ENCODE measurements around the gene SZRD1. TPM values are rescaled to one million over a fixed set of nuclear protein-coding genes. Genes with fewer than 3 reads are reported as not detected.
A peak's percentile ranks its signal among the peaks of the same experiment; 100 is the strongest.

SZRD1 gene, protein sequence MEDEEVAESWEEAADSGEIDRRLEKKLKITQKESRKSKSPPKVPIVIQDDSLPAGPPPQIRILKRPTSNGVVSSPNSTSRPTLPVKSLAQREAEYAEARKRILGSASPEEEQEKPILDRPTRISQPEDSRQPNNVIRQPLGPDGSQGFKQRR
- total RNA-seq = 10 to 100 TPM; 54.4 to 81.2 TPM

DNA sequence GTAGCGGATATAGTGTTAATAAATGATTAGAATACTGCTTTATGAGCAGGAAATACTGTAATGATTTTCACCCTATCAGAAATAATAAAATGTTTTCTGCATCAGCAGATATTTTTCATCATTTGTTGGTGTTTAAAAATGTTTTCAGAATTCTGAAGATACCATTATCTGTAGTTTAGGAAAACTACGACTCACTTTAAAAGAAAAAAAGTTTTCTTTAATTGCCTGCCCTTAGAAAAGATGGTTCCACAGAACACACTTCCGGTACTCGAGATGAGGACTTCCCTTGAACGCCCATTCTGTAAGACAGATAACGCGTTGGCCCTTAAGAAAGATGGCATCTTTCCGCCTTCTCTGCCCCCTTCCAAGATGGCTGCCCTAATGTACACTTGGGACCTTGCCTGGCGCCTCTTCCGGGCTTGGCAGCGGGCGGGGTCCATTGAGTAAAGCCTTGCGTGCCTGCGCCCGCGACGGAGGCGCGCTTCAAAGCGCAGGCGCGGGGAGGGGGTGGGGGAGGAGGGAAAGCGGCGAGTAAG is at the start of gene SZRD1:
SZRD1 (plus strand) TSS at position 521 of the 536 bp plus-strand sequence. CDS start 16 bp downstream, outside the sequence.
- peak; percentile 98 for DNase-seq (ENCODE audit: low spot score)
- H3K36me3 ChIP-seq = no peaks in the 10 kb centered on the region
- no peak for TF ChIP-seq CTCF (IDR thresholded peaks at IDR 0.05)
- no peaks in the 10 kb centered on the region for H3K9me3 ChIP-seq
- peak within 1 kb of the TSS; percentile 96 to 97 for H3K27ac ChIP-seq
- peaks cover 0 to 41% of the 10 kb centered on the region in 2 donors for H3K4me1 ChIP-seq
- H3K27me3 ChIP-seq = no peaks in the 10 kb centered on the region
- peak within 1 kb of the TSS; percentile 73 to 84 for H3K4me3 ChIP-seq

GRCh38 chr1:16318555-16318954 is 48.5 kb upstream of the SZRD1 start:
- H3K36me3 ChIP-seq = peaks cover 15% of the 10 kb centered on the region
- no peak for TF ChIP-seq CTCF (IDR thresholded peaks at IDR 0.05)
- no peak overlapping the region for H3K4me3 ChIP-seq
- peak; percentile 66 for DNase-seq (ENCODE audit: low spot score)
- peaks cover 0 to 22% of the 10 kb centered on the region in 2 donors for H3K4me1 ChIP-seq
- H3K27ac ChIP-seq = peak overlapping the region in 1 of 2 donors; percentile 20
- H3K9me3 ChIP-seq = no peaks in the 10 kb centered on the region
- H3K27me3 ChIP-seq = no peaks in the 10 kb centered on the region

GRCh38 chr1:16321176-16321867 is 45.7 kb upstream of the SZRD1 start:
- H3K4me1 ChIP-seq = peaks cover 0 to 34% of the 10 kb centered on the region in 2 donors
- DNase-seq (ENCODE audit: low spot score) = no peak
- H3K4me3 ChIP-seq = no peak overlapping the region
- H3K9me3 ChIP-seq = no peaks in the 10 kb centered on the region
- H3K36me3 ChIP-seq = no peaks in the 10 kb centered on the region
- no peak overlapping the region for H3K27ac ChIP-seq
- no peaks in the 10 kb centered on the region for H3K27me3 ChIP-seq
- TF ChIP-seq CTCF (IDR thresholded peaks at IDR 0.05) = no peak

GRCh38 chr1:16324456-16324890 is 42.6 kb upstream of the SZRD1 start:
- DNase-seq (ENCODE audit: low spot score) = no peak
- H3K9me3 ChIP-seq = no peaks in the 10 kb centered on the region
- TF ChIP-seq CTCF (IDR thresholded peaks at IDR 0.05) = no peak
- no peaks in the 10 kb centered on the region for H3K27me3 ChIP-seq
- no peak overlapping the region for H3K4me3 ChIP-seq
- H3K36me3 ChIP-seq = no peaks in the 10 kb centered on the region
- peaks cover 0 to 19% of the 10 kb centered on the region in 2 donors for H3K4me1 ChIP-seq
- peak overlapping the region in 1 of 2 donors; percentile 19 for H3K27ac ChIP-seq

- Histone ChIP-seq H3K27ac (no peak overlapping the region), H3K9me3 (no peaks in the 10 kb centered on the region), H3K27me3 (no peaks in the 10 kb centered on the region), H3K4me3 (no peak overlapping the region), H3K4me1 (peaks cover 0 to 11% of the 10 kb centered on the region in 2 donors), H3K36me3 (no peaks in the 10 kb centered on the region)
- DNase-seq (ENCODE audit: low spot score) = no peak
- TF ChIP-seq CTCF (IDR thresholded peaks at IDR 0.05) = no peak
Observed at GRCh38 chr1:16326833-16327404, 40.1 kb upstream of the SZRD1 start.
